Measurements from ENCODE around the gene PACS1.
"Not testable (repeated sequence)": the region's sequence is repeated elsewhere in the genome, so short reads cannot be mapped to it uniquely, and the experiment has no call there.

Gene PACS1

GRCh38 chr11:66275984-66276612, 206.0 kb downstream of the PACS1 start:
- DNase-seq (ENCODE audit: low spot score) = no peak

GRCh38 chr11:66276619-66277018, 206.5 kb downstream of the PACS1 start:
- not testable (repeated sequence) for DNase-seq (ENCODE audit: low spot score)

GRCh38 chr11:66277064-66277463, 207.0 kb downstream of the PACS1 start:
- not testable (repeated sequence) for DNase-seq (ENCODE audit: low spot score)

- peak; percentile 49 for DNase-seq (ENCODE audit: low spot score)
These were observed 207.6 kb downstream of the PACS1 start, which contains the start of gene CNIH2 for GRCh38 chr11:66277471-66278362. Gene CNIH2 (plus strand): TSS chr11:66278175. CDS start chr11:66278457, 282 bp downstream.

GRCh38 chr11:66278363-66279091, 208.5 kb downstream of the PACS1 start:
- peak; percentile 66 for DNase-seq (ENCODE audit: low spot score)

GRCh38 chr11:66279092-66279734, 209.1 kb downstream of the PACS1 start:
- no peak for DNase-seq (ENCODE audit: low spot score)

GRCh38 chr11:66280428-66280827, 210.4 kb downstream of the PACS1 start:
- DNase-seq (ENCODE audit: low spot score) = no peak

GRCh38 chr11:66281001-66281400, 210.9 kb downstream of the PACS1 start:
- DNase-seq (ENCODE audit: low spot score) = no peak

- DNase-seq (ENCODE audit: low spot score) = no peak
These were observed 211.8 kb downstream of the PACS1 start for GRCh38 chr11:66281776-66282467.

- peak; percentile 99 for DNase-seq (ENCODE audit: low spot score)
These were observed 212.7 kb downstream of the PACS1 start for GRCh38 chr11:66282468-66283455.

- no peak for DNase-seq (ENCODE audit: low spot score)
These were observed 213.5 kb downstream of the PACS1 start for GRCh38 chr11:66283461-66284105.

GRCh38 chr11:66284526-66285078, 214.5 kb downstream of the PACS1 start:
- DNase-seq (ENCODE audit: low spot score) = no peak

- no peak for DNase-seq (ENCODE audit: low spot score)
These were observed 215.3 kb downstream of the PACS1 start for GRCh38 chr11:66285250-66285947.

GRCh38 chr11:66286699-66287098, 216.6 kb downstream of the PACS1 start:
- no peak for DNase-seq (ENCODE audit: low spot score)

GRCh38 chr11:66287211-66287888, 217.3 kb downstream of the PACS1 start:
- no peak for DNase-seq (ENCODE audit: low spot score)

- DNase-seq (ENCODE audit: low spot score) = no peak
These were observed 218.0 kb downstream of the PACS1 start for GRCh38 chr11:66287889-66288670.
